Measurements from ENCODE around the gene PTPRR. TPM values are rescaled to one million over a fixed set of nuclear protein-coding genes. Genes with fewer than 3 reads are reported as not detected.
A peak's percentile ranks its signal among the peaks of the same experiment; 100 is the strongest.

The PTPRR gene
- polyA plus RNA-seq, 2 of the 4 experiments (the other 2 are of a cell fraction) = 0.13 to 0.15 TPM

GRCh38 chr12:70590051-70590450 is 330.5 kb downstream of the PTPRR start:
- TF ChIP-seq POLR2AphosphoS2 (conservative IDR thresholded peaks at IDR 0.05; ENCODE audit: low read length) (no peak), SMC3 (IDR thresholded peaks at IDR 0.05) (peak; percentile 95), CTCF (IDR thresholded peaks at IDR 0.05) (peak; percentile 84), RAD21 (conservative IDR thresholded peaks at IDR 0.05 in 1 of 2, IDR thresholded peaks at IDR 0.05 in 1 of 2) (peak; percentile 88 to 90), POLR2A (IDR thresholded peaks at IDR 0.05; ENCODE audit: low read length) (no peak)
- peak; percentile 95 to 99 for ATAC-seq
- DNase-seq (ENCODE audit: low read depth in 1 of 2, low spot score in 1 of 2) = peak; percentile 60 to 77
- Histone ChIP-seq H3K4me3 (no peak overlapping the region), H3K4me1 (no peaks in the 10 kb centered on the region), H3K4me2 (no peak overlapping the region), H3K9me3 (no peaks in the 10 kb centered on the region), H3K27ac (no peak overlapping the region)
- whole genome bisulfite sequencing (ENCODE audit: missing lambda C conversion rate) = 32% methylated on average over 6 of the region's 6 CpGs
- CTCF ChIA-PET = interaction anchor here (0.6 to 3.9 kb wide), 13 partner anchors 12 to 709 kb away, joined by 3 to 38 read pairs (median 4); no protein-coding TSS in a partner anchor
- FAIRE-seq = no peak
- POLR2A ChIA-PET = interaction anchor here (0.6 to 0.7 kb wide), 2 partner anchors 39 to 196 kb away, joined by 3 read pairs; no protein-coding TSS in a partner anchor

Small RNAs within 50 kb of the gene (small RNA-seq; reads per million reads assigned to genes)
- gene RF00019 = 0 reads per million in 6 experiments

Other genes starting within 250 kb of the PTPRR start
- gene TSPAN8, start 237.3 kb upstream of the PTPRR start, polyA plus RNA-seq (2011; rRNA removed) = 0.16 and 0.22 TPM in 2 replicates
- gene TSPAN8, start 237.3 kb upstream of the PTPRR start, polyA plus RNA-seq (2017; fragmentation: RNase III; extraction: RNeasy Plus Mini Kit Qiagen cat#74134 plus additional on column Dnase treatment) = not detected in 3 replicates